ENCODE measurements around the gene PARD6G.

GRCh38 chr18:80229363-80229762, 18.0 kb downstream of the PARD6G start:
- TF ChIP-seq RBBP5 (conservative IDR thresholded peaks at IDR 0.05) (no peak), TAF1 (IDR thresholded peaks at IDR 0.05; ENCODE audit: borderline replicate concordance, low read depth, low read length) (no peak), ESRRA (IDR thresholded peaks at IDR 0.05; ENCODE audit: low read length) (no peak), CTCF (IDR thresholded peaks at IDR 0.05 in 2 of 3, conservative IDR thresholded peaks at IDR 0.05 in 1 of 3; ENCODE audit: control insufficient read depth in 2 of 3, extremely low read depth in 1 of 3, insufficient read depth in 1 of 3, low read depth in 3 of 3, low read length in 3 of 3) (no peak), HDAC2 (IDR thresholded peaks at IDR 0.05) (no peak), EP300 (IDR thresholded peaks at IDR 0.05; ENCODE audit: borderline replicate concordance in 1 of 2, control insufficient read depth in 1 of 2, low read depth in 2 of 2, low read length in 2 of 2) (no peak), REST (IDR thresholded peaks at IDR 0.05; ENCODE audit: low read depth, low read length) (no peak), MXI1 (IDR thresholded peaks at IDR 0.05; ENCODE audit: low read depth, low read length) (no peak)

Measured in GM12878 (cell line).